GM18870 (cell line): ENCODE results near the gene SNX25.
"Not testable (repeated sequence)": the region's sequence is repeated elsewhere in the genome, so short reads cannot be mapped to it uniquely, and the experiment has no call there.

Source experiments
- ATAC-seq: cut with Tn5 transposase; IDR thresholded peaks from one replicate; pipeline ENCODE4 v1.9.1; 2021; ENCODE audit warnings: moderate library complexity; ENCODE audit not compliant: unreplicated experiment

SNX25 gene

GRCh38 chr4:185257694-185258093 is 48.3 kb downstream of the SNX25 start:
- ATAC-seq = no peak

GRCh38 chr4:185258741-185259140 is 49.3 kb downstream of the SNX25 start:
- ATAC-seq = not testable (repeated sequence)

GRCh38 chr4:185259719-185260118 is 50.3 kb downstream of the SNX25 start:
- ATAC-seq = no peak

DNA sequence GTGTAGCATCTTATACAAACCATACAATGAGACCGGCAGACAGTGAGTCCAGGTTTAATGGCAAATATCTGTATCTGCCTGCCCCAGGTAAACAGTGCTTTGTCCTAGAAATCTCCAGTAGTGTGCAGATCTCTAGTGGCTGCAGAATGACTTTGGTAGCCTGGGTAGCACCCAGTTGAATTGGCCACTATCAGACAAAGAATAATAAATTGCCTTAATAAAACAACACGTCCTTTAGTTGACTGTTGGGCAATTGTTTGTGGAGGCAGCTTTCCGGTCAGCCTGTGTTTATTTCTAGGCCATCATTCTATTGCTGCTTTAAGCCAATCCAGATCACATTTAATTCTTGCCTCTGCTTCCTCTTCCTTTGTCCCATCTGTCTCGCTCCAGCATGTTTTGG is 52.5 kb downstream of the SNX25 start:
- no peak for ATAC-seq

DNA sequence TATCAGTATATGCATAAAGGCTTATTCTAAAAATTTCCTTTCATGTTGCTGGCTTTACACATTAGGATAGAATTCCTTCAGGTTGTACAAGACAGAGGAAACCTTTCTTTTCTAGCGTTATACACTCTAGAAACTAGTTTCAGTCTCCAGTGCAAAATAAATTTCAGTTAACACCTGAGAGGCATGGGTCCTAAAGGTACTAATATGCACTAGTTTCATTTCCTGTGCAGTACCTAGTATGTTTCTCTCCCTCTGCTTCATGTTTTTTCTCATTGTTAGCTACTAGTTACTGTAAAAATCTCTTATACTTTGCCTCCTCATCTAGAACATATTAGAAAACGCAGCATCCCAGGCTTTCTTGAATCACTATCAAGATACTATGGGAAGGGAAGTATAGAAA is 54.0 kb downstream of the SNX25 start:
- ATAC-seq = peak; percentile 46

GRCh38 chr4:185265942-185266341 is 56.5 kb downstream of the SNX25 start:
- ATAC-seq = peak; percentile 88

GRCh38 chr4:185269286-185269685 is 59.9 kb downstream of the SNX25 start:
- ATAC-seq = no peak

- ATAC-seq = no peak
Measured at GRCh38 chr4:185270037-185270436, 60.6 kb downstream of the SNX25 start.

DNA sequence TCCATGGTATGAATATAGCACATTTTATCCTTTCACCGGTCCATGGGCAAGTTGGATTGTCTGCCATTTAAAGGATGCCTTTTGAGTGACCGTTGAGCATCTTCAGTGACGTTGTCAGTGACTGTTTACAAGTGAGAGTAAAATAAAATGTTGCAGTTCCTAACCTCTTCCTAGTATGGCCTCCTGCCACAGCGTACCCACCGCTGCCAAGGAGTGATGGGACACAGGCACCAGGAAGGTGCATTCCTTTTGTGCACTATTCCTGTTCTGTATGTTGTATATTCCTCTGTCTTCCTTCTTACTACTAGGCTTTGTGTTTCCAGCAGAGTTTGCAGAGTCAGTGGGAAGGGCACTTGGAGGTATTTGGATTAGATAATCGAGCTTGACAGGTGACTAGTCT is 61.5 kb downstream of the SNX25 start:
- no peak for ATAC-seq

GRCh38 chr4:185272245-185272644 is 62.8 kb downstream of the SNX25 start:
- ATAC-seq = no peak

DNA sequence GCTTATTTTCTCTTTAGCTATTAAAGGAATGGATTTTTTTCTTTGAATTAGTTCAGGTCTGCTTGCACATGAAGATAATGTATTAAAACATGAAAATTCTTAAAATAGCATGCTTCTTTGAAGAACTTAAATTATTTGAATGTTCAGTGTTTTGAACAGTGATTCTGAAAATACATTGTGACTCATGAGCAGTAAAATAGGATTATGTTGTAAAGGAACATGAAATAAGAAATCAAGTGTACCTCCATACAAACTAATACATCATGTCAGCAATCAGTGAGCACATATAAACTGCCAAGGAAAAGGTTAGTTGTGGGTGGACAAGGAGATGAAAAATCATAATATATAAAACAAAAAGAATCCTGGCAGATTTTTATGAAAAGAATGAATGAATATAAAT is 66.1 kb downstream of the SNX25 start:
- ATAC-seq = no peak

GRCh38 chr4:185276036-185276435 is 66.6 kb downstream of the SNX25 start:
- ATAC-seq = no peak

DNA sequence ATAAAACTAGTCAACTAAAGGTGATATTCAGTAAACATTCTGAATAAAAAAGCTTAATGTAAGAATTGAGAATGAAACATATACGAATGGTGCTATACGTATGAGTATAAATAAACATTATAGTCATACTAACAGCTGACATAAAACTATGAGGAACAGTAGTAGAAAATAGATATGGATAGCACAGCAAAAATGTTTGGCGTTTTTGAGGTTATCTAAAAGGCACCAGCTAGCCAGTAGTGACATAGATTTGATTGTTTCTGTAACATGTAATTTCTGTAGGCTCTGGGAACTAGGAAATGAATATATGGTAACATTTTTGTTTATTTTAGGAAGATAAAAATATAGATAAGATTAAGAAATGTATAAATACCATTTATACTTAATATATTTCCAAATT is 69.3 kb downstream of the SNX25 start:
- ATAC-seq = no peak

- ATAC-seq = no peak
Measured at GRCh38 chr4:185280608-185281007, 71.2 kb downstream of the SNX25 start.

- no peak for ATAC-seq
Measured at GRCh38 chr4:185282968-185283367, 73.6 kb downstream of the SNX25 start.

GRCh38 chr4:185283723-185284122 is 74.3 kb downstream of the SNX25 start:
- no peak for ATAC-seq

DNA sequence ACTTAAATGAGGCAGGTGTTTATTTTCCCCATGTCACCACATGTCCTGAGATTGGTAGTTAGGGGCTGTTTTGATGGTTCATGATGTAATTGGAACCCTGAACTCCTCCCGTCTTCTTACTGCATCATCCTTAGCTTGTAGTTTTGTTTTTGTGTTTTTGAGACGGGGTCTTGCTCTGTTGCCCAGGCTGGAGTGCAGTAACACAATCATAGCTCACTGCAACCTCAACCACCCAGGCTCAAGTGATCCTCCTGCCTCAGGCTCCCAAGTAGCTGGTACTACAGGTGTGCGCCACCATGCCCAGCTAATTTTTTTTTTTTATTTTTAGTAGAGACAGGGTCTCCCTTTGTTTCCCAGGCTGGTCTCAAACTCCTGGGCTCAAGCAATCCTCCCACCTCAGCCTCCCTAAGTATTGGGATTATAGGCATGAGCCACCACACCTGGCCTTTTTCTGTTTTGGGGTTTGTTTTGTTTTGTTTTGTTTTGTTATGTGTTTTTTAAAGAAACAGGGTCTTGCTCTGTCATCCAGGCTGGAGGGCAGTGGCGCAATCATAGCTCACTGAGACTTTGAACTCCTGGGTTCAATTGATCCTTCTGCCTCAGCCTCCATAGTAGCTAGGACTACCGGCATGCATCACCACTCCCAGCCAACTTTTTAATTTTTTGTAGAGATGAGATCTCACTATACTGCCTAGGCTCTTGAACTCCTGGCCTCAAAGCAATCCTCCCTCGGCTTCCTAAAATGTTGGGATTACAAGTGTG is 76.4 kb downstream of the SNX25 start:
- no peak for ATAC-seq

DNA sequence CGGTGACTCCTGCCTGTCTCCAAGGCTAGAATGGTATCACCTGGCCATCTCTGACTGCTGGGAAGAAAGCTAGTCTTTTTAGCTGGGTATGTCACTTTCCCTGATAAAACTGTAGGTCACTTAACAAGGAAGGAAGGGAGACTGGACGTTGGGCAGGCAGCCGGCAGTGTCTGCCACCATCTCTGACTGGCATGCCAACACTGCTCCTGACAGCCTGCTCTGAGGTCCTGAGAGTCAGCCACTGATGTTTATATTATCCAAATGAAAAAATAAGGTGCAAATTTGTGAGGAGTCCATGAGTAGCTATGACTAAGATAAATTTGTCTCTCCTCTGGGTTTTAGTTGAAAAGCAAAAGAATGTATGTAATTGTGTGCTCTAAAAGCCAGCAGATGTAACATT is 77.2 kb downstream of the SNX25 start:
- ATAC-seq = no peak

GRCh38 chr4:185287031-185287430 is 77.6 kb downstream of the SNX25 start:
- no peak for ATAC-seq

DNA sequence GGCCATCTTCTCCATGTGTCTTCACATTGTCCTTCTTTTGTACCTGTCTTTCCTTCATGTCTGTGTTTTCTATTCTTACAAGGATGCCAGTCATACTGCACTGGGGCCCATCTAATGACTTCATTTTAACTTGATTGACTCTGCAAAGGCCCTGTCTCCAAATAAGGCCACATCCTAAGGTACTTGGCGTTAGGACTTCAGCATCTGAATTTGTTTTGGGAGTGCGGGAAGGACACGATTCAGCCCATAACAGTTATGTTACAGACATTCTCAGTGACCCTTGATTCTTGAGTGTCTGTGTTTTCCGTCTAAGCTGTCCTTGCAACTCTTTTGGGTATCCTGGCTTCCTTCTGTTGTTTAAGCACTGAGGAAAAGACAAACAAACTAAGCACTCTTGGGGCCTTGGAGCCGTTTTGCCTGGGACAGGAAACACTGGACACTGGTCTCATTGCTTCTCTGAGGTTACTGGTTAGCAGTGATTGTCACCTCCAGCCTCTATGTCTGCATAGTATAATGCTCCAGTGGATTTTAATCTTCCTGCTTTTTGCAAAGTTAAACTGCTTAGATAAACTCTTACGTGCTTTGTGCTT is 80.7 kb downstream of the SNX25 start:
- ATAC-seq = no peak

GRCh38 chr4:185290656-185291055 is 81.3 kb downstream of the SNX25 start:
- ATAC-seq = no peak

DNA sequence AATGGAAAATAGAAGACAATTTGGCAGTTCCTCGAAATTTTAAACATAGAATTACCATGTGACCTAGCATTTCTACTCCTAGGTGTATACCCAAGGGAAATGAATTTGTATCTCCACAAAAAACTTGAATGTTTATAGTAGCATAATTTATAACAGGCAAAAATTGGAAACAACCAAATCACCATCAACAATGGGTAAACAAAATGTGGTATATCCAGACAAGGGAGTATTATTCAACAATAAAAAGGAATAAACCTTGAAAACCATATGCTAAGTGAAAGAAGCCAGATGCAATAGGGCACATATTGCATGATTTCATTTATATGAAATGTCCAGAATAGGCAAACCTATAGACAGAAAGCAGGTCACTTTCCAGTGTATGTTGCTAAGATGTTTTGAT is 83.8 kb downstream of the SNX25 start:
- ATAC-seq = no peak
